HG03103 (cell line): ENCODE measurements around the gene ATP1B3.
"Not testable (repeated sequence)": the region's sequence is repeated elsewhere in the genome, so short reads cannot be mapped to it uniquely, and the experiment has no call there.

Experiments used
- ATAC-seq: cut with Tn5 transposase; IDR thresholded peaks from one replicate; pipeline ENCODE4 v1.9.1; 2021; ENCODE audit warnings: low read depth; ENCODE audit not compliant: unreplicated experiment

Gene ATP1B3

DNA sequence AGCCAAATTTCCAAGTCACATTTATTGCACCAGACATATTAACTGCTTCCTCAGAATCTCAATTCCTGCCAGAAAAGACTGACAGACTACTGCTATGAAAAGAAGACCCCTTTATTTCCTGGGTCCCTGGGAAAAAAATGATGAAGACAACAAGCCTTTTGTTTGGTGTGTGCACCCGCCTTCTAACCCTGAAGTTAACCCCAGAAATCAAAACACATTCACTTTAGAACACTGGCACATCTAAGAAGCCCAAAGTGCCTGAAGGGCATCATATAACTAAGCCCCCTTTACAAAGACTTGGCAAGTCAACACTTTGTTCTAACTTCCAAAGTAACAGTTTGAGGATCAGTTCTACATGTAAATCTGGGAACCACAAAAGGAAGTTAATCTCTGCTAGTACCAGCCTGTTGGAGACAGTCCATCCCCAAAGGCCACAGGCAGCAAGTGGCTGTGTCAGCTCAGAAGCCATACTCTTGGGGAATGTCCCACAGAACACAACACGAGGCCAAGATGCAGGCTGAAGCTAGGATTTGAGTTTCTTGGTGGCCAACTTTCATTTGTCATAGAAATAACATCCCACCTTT is 16.3 kb upstream of the ATP1B3 start:
- no peak for ATAC-seq

DNA sequence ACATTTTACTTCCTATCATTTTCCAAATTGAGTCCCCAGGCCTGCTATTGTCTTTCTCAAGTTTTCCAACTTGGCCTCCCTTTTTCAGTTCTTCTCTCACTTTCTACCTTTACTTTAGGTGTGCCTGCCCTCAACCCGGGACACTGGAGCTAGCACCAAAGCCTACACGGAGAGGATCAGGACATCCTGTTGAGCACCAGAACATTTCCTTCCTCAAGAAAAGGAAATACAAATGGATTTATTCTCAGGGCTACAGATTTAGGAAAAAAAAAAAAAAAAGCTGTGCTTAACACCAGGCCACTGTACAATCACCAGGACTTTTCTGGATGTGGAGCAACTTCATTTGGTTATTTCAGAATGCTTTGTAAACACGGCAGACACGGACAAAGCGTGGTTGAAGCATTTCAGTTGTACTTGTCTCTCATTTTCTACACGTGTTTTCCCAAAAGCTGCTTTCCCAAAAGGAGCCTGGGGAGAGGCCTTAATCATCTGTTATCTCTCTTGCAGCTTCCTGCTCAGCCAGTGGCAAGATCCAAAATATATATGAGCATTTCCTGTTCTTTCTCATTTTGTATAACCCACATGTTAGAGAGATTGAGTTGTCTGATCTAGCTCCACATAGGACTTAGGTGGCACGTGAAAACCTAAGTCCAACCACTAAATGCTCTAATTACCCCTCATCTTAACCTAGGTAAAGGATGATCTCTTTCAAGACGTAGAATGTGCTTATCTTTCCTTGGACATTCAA is 15.5 kb upstream of the ATP1B3 start:
- ATAC-seq = no peak

DNA sequence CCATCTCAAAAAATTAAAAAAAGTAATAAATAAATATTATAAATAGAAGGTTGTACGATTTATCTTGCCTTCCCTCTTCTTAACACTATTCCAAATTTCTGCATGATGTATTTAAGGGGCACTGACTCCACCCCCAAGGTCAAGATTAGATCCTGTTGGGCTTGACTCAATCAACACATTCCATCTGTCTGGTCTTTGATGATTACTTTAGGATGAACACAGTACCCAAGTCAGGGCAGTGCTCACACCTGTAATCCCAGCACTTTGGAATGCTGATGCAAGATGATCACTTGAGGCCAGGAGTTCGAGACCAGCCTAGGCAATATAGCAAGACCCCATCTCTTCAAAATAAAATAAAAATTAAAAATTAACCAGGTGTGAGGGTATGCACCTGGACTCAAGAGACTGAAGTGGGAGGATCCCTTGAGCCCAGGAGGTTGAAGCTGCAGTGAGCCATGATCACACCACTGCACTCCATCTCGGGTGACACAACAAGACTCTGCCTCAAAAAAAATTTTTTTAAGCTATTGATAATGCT is 14.1 kb upstream of the ATP1B3 start:
- no peak for ATAC-seq

DNA sequence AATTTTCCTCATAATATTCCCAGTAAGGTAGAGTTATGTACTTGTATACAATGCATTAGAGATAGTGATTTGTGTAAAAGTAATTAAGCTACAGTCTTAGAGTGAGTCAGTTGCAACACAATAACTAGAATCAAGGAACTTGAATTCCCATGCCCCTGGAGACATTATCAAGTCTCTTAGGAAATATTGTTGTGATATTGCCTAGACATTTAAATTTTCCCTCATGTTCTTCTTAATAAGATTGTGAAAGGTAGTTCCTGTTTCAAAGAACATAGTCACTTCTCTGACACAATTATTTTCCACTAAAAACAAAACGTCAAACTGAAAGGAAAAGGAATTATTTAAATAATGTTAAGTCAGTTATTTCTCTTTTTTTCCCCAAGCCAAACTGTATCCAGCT is 13.0 kb upstream of the ATP1B3 start:
- ATAC-seq = no peak

DNA sequence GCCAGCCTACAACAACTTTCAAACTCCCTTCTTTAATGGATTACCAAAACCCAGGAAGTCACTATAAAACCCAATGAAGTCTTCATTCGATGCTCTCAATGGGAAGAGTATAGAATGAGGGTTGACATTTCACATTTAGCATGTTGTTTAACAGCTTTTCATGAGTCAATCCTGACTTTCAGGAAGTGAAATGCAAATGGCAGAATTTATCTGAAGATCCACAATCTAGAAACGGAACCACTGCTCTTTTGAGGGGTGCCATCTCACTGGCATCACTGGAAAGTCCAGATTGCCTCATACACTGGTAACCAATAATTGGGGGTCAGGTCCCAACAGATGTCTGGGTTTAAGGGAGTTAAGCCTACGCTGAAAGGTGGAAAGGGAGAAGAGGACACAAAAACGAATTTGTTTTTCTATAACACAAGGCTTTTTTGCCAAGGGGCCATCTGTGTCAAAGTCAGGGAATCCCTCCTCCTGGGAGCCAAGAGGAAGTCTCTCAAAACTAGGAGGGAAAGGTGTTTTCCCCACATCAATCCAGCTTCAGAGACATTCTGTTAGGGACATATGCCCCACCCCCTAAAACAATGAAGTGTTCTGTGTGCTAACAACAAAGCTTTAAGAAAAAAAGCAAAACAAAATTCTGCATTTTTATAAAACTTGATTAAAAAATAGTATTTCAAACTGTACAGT is 12.0 kb upstream of the ATP1B3 start:
- ATAC-seq = no peak

DNA sequence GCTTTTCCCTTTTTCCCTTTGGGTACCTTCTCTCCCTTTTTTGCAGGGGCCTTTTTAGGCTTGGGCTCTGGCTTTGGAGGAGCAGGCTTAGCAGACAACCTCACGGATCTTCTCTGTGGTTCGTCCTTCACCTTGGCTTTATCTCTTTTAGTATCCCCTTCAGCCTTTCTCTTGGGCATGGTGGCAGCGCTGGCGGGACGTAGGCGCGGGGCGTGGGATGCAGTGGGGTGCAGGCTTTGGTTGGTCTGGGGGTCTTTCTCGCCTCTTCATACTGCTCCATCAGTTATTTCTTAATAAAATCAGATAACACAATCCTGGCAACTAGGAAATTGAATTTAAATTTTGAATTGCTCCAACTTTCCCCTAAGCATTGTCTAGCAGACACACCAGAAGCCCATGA is 11.3 kb upstream of the ATP1B3 start:
- ATAC-seq = no peak

DNA sequence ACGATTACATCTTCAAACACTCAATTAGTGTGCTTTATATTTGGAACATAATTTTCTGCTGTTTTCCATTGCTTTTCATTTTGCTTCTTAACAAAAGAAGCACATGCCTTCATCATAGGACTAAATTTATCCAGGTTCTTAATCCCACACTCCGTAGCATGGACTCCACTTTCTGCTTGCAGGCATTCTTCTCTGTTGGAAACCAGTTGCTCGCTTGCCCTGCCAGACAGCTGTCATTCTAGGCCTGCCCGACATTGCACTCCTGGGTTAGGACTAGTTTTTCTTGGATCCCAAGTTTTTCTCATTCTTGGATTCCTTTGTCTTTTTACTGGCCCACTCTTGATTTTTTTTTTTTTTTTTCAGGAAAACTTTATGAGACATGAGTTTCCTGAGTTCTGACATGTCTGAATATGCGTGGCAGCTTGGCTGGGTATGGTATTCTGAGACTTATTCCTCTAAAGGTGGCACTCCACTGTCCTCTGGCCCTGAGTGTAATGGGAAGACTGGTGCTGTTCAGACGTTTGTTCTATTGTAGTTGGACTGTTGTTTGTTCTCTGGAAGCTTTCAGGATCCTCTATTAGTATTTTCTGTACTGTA is 6.3 kb upstream of the ATP1B3 start:
- no peak for ATAC-seq

DNA sequence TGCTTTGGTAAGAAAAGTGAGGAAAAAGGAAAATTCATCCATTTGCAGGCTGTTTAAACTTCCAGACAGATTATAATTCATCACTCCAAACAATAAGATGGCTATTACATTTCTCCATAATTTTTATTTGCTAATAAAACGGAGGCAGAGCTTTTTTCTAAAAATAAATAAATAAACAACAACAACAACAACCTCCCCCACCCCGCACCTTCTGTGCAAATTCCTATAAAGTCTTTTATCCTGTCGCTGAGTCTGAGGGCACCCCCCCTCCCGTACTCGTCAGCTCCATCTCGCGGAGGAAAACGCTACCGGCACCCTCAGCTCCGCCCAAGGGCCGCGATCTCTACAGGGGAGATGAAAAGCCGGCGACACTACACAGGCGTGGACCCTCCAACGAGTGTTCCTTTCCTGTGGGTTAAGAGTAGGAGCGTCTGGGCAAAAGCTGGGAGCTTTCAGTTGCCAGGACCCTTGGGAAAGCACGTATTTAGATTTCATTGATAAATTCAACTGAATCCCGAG is 1.0 kb upstream of the ATP1B3 start:
- ATAC-seq = peak; percentile 45

DNA sequence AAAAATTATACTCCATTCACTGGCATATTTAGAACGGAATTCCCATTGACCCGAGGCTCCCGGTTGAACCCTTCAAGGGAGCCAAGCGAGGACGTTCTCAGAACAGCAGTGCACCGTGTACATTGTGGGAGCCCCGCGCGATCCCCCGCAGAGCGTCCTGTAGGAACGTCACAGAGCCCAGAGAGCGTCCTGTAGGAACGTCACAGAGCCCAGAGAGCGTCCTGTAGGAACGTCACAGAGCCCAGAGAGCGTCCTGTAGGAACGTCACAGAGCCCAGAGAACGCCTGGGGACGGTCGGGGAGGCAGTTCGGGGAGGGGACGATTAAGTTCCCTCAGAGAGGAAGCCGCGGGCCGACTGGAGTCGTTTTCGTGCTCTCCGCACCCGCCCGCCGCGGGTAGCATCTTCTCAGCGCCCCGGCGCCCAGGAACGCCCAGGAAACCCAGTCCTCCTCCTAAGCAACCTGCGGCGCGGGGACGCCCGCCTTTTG is 506 bp upstream of the ATP1B3 start:
- peak; percentile 34 for ATAC-seq

DNA sequence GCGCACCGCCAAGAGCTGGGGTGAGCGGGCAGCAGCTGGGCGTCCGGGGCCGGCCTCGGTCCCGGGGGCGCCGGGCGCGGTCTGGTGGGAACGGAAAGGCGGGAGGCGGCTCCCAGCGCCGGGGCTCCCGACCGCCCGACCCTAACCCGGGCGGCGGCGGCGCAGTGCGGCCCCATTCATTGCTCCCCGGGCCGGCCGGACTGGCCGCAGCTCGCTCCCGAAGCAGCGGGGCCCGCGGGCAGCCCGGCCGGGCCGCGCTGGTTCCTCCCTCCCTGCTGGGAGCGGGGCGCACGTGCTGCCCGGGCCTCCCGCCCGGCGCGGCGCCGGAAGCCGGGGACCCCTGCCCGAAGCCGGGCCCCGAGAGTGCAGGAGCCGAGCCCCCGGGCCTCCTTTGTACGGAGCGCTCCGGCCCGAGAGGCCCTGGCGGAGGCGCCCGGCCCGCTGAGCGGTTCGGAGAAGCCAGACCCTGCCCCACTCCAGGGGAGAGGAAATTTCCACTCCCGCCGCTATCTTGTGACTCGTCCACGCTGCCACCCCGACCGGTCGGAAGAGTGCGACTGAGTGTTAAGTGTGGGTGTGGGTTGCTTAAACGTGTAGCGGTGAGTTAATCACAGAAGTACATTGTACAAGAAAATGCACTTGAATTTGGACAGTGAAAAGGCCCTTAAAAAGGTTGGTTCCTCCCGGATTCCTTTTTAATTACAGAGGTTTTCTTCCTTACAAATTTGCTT is 613 bp downstream of the ATP1B3 start:
- ATAC-seq = peak; percentile 13

DNA sequence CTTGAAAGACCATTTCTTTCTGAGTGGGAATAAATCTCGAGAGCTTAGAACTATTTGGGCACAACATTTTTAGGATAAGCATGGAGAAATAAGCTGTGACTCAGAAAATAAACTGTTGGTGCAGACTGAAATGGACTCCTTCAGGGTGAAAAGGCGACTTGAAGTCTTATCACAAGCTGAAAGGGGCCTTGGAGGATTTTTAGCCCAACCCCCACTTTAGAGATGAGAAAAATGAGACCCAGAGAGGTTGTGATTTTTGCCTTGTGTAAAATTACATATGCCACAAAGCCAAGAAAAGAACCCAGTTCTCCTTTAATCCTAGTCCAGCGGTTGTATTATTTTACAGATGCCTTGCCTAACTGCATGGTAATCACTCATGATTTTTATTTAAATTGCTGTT is 1.5 kb downstream of the ATP1B3 start:
- ATAC-seq = no peak

DNA sequence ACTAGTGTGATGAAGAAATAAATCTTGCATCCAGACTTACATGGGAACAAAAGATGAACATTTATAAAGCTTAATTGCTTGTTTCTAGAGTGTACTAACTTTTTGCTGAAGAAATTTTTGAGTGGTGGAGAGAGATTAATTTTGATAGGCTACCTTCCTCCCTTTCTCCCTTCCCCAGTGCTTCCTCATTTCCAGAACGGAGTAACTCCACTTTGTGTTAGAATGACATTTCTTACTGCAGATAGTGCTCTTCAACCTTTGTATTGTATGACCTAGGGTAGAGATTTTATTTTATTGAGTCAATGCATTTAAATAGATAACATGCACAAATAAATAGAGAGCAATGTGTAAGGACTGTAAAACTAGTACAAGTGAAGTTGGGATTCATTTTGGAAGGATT is 1.9 kb downstream of the ATP1B3 start:
- no peak for ATAC-seq

DNA sequence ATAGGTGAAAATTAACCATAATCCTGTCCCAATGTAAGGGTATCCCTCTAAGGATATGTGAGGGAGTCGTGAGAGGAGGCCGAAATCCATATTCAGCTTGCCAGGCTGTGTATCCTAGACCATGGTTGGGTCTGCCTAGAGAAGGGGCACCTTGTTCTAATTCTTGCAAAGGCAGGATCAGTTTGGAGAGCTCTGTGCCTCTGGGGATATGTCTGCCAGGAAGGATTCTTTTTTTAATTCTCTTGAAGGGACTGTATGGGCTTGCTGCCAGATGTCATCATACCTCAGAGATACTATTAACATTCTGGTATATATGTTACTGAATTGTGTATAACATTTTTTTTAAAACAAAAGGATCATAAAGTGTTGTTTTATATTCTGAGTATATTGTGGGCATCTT is 2.4 kb downstream of the ATP1B3 start:
- ATAC-seq = no peak

DNA sequence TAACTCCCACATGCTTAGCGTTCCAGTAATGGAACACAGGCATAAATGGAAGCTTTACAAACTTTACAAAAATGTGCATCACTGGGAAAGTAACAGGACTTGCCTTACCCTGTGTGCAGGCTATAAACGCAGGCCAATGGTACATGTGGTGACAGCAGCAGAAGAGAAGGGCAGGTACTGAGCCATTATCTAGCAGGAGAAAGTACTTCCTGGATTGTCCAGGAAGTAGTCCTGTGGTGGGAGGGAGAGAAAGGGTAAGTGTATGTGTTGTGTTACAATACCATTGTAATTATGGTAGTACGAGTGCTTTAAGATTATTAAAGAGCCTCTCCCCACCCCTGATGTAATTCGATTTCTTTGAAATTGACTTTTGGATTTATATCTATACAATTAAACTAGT is 5.3 kb downstream of the ATP1B3 start:
- ATAC-seq = no peak

DNA sequence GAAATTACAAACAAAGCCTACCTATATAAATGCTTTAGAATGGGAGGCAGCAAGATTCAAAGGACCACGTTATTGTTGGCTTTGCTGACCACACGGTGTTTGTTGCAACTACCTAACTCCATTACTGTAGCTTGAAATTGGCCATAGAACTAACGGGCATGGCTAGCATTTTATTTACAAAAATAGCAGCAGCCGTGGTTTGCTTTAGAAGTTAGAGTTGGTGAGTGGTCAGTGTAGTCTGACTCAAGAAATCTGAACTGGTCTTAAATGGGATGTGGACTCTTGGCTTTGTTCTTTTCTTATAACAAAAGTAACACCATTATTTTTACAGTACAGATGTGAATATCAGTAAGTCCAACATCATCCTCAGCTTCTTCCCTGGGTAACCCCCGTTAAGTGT is 10.6 kb downstream of the ATP1B3 start:
- no peak for ATAC-seq

DNA sequence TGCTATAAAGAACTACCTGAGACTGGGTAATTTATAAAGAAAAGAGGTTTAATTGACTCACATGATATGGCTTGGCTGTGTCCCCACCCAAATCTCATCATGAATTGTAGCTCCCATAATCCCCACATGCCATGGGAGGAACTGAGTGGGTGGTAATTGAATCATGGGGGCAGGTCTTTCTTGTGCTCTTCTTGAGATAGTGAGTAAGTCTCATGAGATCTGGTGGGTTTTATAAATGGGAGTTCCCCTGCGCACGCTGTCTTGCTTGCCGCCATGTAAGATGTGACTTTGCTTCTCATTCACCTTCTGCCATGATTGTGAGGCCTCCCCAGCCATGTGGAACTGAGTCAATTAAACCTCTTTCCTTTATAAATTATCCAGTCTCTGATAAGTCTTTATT is 12.1 kb downstream of the ATP1B3 start:
- not testable (repeated sequence) for ATAC-seq

DNA sequence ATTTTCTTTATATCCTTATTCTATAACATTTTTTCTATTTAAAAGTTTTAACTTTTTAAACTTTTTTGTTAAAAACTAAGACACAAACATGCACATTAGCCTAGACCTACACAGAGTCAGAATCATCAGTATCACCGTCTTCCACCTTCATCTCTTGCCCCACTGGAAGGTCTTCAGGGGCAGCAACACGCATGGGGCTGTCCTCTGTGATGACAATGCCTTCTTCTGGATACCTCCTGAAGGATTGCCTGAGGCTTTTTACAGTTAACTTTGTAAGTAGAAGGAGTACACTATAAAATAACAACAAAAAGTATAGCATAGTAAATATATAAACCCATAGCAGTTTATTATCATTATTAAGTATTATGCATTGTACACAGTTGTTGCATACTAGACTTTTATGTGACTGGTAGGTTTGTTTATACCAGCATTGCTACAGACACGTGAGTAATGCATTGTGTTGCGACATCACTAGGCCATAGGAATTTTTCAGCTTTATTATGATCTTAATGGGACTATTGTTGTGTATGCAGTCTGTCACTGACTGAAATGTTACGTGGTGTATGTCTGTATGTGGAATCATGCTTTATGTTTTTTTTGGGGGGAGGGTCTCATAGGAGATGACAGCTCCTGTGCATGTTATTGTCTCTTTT is 18.2 kb downstream of the ATP1B3 start:
- no peak for ATAC-seq

DNA sequence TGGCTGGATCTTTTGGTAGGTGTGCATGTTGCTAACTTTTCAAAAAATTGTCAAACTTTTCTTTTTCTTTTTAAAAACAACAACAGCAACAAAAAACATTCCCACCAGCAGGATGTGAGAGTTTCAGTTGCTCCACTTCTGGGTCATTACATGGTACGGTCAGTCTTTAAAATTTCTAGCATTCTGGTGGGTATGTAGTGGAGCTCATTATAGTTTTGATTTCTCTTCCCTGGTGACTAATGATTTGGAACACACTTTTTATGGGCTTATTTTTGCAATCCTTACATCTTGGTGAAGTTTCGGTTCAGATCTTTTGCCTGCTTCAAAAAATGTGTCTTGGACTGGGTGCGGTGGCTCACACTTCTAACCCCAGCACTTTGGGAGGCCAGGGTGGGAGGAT is 19.3 kb downstream of the ATP1B3 start:
- no peak for ATAC-seq

DNA sequence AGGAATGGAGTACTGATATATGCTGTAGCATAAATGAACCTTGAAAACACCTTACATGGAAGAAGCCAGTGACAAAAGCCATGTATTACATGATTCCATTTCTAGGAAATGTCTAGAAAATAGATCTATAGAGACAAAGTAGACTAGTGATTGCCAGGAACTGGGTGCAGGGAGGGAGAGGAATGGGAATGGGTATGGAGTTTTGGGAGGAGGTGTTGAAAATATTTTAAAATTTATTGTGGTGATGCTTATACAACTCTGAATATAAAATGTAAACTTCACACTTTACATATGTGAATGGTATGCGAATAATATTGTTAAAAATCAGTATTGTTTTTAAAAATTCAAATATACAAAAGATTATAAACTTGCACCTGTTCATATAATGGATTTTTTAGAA is 22.5 kb downstream of the ATP1B3 start:
- ATAC-seq = no peak

DNA sequence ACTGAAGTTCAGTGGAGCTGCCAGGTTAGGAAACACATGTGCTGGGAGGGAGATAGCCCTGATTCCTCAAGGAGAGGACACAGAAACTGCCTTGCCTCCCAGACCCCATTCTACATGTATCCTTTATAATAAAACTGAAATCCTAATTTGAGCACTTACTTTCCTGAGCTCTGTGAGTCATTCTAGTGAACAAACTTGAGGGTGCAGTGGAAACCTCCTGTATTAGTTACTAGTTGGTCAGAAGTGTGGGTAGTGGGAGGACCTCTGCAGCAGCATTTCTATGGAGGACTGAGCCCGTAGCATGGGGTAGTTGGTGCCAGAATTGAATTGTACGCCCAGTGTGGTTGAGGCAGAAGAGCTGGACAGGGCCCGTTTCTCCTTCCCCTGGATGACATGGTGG is 23.9 kb downstream of the ATP1B3 start:
- ATAC-seq = no peak
